Measurements from ENCODE around the gene MTHFR.
"Not testable (repeated sequence)": the region's sequence is repeated elsewhere in the genome, so short reads cannot be mapped to it uniquely, and the experiment has no call there.

Gene MTHFR

DNA sequence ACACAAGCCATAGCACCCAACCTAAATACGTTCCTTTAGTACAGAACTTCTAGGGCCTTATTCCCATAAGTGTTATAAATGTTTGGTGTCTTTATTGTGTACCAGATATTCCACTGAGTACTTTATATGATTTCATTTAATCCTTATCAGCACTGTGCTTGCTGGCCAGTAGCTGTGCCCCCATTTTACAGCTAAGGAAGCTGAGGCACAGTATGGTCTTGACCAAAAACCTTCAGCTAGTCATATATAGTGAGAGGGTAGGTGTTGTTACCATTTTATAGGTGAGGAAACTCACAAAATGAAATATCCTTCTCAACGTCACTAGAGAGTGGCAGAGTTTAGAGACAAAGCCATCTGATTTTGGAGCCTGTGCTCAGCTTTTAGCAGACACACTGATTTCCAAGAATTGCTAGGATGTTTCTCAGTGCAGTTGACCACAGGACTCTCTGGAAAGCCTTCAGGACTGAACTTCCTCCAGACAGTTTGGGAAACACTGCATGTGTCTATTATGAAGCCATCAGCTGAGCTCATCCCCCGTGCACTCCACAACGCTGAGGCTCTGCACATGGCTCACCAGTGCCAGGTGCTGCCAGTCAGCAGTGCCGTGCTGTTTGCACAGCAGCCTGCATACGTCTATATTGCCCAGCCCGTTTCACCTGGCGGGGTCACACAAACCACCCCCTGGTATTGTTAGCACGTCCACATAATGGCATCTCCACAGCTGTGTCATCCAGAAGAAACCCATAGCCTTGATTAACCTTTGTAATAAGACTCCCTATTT is 26.4 kb upstream of the MTHFR start:
- DNase-seq = no peak

GRCh38 chr1:11828511-11828910 is 22.7 kb upstream of the MTHFR start:
- no peak for DNase-seq

- DNase-seq = no peak
Measured at GRCh38 chr1:11826946-11827345, 21.2 kb upstream of the MTHFR start.

DNA sequence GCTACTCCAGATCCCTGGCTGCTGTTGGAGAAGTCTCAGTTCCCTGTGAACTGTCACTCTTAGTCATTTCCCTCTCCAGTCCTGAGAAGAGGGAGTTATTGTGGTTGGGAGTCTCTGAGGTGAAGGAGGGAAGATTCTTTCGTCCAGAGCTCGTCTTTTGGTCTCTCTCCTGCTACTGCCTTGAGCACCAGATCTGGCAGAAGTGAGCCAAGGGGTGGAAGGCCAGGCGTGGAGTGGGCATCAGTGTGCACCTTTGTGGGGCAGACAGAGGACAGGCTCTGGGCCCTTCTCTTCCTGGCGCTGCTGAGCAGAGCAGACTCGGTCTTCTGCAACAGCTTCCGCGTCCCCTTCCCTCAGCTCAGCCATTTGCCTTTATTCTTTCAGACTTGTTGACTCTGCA is 19.4 kb upstream of the MTHFR start:
- DNase-seq = no peak

- DNase-seq = no peak
Measured at GRCh38 chr1:11823366-11824137, 17.8 kb upstream of the MTHFR start.

DNA sequence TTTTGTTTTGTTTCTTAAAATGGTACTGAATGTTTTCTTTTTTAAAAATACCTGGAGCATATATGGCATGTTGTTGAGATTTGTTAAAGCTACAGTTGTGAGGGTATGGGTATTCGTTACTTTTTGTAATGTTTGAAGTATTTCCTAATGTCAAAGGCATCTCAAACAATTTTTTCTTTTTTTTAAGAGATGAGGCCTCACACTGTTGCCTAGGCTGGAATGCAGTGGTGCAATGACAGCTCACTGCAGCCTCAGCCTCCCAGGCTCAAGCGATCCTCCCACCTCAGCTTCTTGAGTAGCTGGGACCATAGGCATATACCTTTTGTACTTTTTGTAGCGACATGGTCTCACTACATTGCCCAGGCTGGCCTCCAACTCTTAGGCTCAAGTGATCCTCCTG is 16.3 kb upstream of the MTHFR start:
- no peak for DNase-seq

DNA sequence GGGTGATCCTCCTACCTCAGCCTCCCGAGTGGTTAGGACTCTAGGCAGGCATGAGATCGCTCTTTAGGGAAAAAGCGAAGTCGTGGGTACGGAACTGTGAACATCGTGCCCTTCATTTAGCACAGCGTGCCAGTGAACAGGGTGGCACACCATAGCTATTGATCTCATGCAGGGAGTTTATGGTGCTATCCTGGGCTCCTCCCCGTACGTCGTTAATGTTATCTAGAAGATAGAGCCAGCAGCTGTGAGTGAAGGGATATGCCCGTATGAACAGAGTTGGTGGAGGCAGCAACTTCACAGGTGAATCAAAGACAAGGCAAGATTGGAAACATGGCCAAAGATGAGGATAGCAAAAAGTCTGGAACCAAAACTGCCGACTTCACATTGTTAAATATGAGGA is 11.4 kb upstream of the MTHFR start:
- no peak for DNase-seq

DNA sequence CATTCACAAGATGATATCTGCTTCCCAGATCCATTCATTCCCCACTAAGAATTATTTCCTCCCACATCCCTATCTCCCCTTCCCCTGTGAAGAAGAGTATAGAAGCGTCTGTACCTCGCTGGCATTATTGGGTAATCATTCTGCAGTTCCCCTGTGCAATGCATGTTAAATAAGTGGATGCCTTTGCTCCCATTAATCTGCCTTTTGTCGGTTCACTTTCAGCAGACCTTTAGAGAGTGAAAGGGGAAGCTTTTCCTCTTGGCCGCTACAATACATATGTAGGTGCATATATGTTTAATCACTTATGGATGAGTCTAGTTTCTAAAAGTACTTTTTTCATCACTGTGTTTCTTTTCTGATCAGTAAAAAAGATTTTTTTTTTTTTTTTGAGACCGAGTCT is 7.3 kb upstream of the MTHFR start:
- DNase-seq = no peak

- no peak for DNase-seq
Measured at GRCh38 chr1:11807133-11807532, 1.4 kb upstream of the MTHFR start.

- no peak for DNase-seq
Measured at GRCh38 chr1:11806307-11806936, 658 bp upstream of the MTHFR start.

- peak; percentile 42 for DNase-seq
Measured at GRCh38 chr1:11804666-11805421, 920 bp downstream of the MTHFR start.

- DNase-seq = not testable (repeated sequence)
Measured at GRCh38 chr1:11803924-11804665, 1.7 kb downstream of the MTHFR start.

- peak; percentile 99 for DNase-seq
Measured at GRCh38 chr1:11802973-11803885, 2.5 kb downstream of the MTHFR start.

- DNase-seq = no peak
Measured at GRCh38 chr1:11802616-11802972, 3.2 kb downstream of the MTHFR start.

DNA sequence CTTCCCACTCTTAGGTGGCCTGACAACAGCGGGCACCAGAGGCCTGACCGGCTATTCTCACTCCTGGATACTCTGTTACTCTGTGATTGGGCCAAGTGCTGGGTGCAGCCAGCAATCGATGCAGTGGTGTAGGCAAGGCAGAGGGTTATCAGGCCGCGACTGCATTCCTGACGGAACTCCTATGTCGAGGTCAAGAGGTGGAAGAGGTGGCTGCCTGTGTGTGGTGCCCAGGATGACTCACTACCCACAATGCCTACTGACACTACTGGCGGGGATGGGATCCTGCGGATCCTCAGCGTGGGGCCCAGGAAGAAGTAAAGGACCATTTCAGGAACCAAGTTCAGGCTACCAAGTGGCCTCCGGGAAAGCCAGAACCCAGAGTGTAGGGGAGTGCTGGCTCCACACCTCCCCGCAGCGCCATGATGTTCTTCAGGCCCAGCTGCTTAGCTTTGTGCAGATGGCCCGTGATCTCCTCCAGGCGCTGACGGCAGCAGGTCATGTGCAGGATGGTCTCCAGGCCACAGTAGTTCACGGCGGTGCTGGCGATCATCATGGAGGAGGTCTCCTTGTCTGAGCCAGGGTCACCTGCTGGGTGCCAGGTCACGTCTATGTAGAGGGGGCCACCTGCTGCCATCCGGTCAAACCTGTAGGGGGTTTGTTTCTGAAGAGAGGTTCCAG is 4.9 kb downstream of the MTHFR start:
- no peak for DNase-seq

DNA sequence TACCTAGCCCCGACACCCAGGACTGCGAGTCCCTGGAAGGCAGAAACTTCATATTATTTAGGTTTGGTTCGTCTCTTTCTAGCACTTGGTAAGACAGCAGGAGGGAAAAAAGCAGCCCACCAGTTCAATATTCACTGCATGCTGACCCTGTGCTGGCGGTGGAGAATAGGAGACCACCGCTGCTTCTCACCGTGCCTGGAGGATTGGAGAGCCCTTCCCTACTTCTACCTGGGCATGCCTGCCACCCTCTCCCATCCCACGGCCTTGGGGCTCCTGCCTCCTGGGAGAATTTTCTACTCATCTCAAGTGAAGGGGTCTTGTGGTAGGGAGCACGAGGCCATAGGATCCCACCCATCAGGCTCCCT is 5.4 kb downstream of the MTHFR start:
- no peak for DNase-seq

- DNase-seq = no peak
Measured at GRCh38 chr1:11799896-11800295, 5.9 kb downstream of the MTHFR start.

GRCh38 chr1:11799099-11799498 is 6.7 kb downstream of the MTHFR start:
- no peak for DNase-seq

- no peak for DNase-seq
Measured at GRCh38 chr1:11797525-11798216, 8.1 kb downstream of the MTHFR start.
